NCI-H2081 (cell line): ENCODE data around the gene PTPRN2.
"Not testable (repeated sequence)": the region's sequence is repeated elsewhere in the genome, so short reads cannot be mapped to it uniquely, and the experiment has no call there.

Experiments
- DNase-seq, 2 experiments: peaks; one replicate each; lab custom pipeline; 2025; lab: John Stamatoyannopoulos, UW

PTPRN2 gene

DNA sequence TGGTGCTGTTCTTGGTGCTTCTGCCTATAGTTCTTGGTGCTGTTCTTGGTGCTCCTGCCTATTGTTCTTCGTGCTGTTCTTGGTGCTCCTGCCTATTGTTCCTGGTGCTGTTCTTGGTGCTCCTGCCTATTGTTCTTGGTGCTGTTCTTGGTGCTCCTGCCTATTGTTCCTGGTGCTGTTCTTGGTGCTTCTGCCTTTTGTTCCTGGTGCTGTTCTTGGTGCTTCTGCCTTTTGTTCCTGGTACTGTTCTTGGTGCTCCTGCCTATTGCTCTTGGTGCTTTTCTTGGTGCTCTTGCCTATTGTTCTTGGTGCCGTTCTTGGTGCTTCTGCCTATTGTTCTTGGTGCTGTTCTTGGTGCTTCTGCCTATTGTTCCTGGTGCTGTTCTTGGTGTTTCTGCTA, 71.1 kb downstream of the PTPRN2 start:
- DNase-seq: no peak

- DNase-seq: no peak
These were observed 74.8 kb downstream of the PTPRN2 start for GRCh38 chr7:158512869-158513268.

GRCh38 chr7:158512042-158512441, 75.6 kb downstream of the PTPRN2 start:
- DNase-seq: no peak

GRCh38 chr7:158508802-158509385, 78.7 kb downstream of the PTPRN2 start:
- DNase-seq: peak in 1 of 2 experiments; percentile 21

- peak in 1 of 2 experiments; percentile 62 for DNase-seq
These were observed 79.3 kb downstream of the PTPRN2 start for GRCh38 chr7:158508321-158508720.

- DNase-seq: no peak
These were observed 79.7 kb downstream of the PTPRN2 start for GRCh38 chr7:158507917-158508316.

GRCh38 chr7:158507175-158507574, 80.4 kb downstream of the PTPRN2 start:
- DNase-seq: not testable (repeated sequence)

DNA sequence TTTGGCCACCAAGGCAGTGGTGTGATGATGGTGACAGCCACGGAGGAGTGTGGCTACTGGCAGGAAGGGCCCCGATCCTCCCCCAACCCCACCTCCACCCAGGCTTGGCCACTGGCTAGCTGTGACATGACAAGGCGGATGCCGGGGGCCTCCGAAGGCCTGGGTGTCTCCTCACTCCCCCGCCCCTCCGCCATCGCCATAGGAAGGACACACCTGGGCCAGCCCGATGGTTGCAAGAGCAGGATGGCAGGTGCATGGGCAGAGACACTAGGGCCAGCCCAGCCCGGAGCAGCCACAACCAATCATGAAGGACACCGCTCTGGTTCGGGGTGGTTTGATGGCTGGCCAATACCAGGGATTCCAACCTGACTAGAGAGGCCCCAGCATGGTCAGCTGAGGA, 81.0 kb downstream of the PTPRN2 start:
- DNase-seq: no peak

- no peak for DNase-seq
These were observed 81.9 kb downstream of the PTPRN2 start for GRCh38 chr7:158505683-158506082.

- DNase-seq: no peak
These were observed 85.4 kb downstream of the PTPRN2 start for GRCh38 chr7:158502068-158502750.

DNA sequence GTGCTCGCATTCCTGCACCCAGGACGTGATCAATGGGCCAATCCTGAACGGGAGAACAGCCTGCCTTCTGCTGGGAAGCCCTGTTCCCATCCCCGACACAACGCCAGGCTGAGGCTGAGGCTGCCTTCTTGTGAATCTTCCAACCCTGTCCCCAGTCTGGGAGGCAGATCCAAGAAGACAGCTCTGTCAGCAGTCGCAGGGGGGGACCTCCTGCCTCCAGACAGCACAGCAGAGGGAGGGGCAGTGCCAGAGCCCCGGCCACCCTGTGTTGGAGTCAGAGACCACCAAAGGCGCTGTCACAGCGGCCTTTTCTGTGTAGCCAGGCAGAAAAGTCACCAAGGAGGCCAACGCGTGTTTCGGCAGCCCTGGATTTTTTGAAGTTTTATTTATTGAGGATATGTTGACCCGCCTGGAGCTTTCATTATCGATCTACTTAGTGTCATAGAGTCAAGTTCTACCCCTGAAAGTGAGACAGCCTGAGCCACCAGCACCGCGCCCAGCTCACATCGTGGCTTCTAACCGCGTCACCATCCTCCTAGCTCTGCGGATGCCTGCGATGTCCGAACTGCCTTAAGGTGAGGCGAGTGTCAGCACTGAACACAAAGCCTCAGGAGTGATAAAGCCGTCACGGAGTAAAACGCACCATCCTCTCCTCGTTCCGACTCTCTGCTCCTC, 86.1 kb downstream of the PTPRN2 start:
- no peak for DNase-seq

DNA sequence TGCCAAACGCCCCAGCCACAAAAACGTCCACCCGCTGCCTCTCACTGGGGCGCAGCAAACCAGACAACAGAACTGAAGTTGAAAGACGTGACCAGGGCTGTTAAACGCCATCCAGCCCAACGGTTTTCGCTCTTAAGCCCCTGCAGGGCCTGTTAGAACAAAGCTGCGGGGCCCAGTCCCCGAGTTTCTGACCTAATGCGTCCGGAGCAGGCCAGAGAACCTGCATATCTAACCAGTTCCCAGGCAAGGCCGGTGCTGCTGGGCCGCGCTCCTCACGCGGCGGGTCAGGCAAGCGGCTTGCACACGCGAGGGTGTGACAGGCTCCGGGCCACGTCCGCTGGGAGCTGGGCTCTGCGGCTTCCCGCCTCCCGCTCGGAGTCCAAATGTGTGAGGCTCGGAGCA, 87.0 kb downstream of the PTPRN2 start:
- no peak for DNase-seq

DNA sequence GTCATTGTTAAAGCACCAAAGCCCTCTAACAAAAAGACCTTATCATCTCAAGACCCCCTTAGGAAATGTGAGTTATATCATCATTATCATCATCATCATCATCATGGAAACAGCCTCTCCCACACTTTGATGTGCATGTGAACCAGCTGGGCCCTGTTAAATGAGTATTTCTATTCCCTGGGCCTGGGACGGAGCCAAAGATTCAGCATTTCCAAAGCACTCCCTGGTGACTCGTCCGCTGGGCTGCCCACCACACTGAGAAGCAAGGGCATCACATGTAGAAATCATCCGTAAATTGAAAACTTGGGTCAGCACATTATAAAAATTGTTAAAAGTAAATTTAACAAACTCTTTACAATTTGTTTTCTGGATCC, 88.6 kb downstream of the PTPRN2 start:
- no peak for DNase-seq

DNA sequence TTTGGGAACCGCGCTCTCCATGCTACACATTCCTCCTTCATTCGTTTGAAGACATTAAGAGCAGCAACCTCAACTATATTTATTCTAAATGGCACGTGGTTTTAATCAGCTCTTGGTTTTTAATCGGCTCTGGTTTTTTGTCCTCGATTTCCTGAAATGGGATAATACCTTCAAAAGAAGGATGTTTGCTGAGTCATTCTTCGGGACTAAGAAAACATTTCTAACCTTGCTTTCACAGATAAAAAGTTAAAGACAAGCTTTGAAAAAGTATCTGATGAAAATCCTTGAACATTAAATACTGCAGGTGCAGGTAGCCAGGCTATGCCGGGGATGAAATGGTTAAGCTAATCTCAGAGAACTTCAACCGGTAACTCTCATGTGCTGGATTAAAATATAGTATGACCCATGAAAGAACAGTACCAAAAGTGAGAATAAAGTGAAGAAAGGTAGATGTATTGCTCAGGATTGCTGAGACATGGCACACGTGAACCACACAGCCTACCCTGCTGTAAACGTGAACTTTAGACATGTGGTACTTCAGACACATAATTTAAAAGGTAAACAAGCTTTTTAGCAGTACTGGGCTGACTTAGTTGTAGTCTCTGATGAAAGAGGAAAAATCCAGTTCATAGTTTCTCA, 89.1 kb downstream of the PTPRN2 start:
- DNase-seq: no peak

DNA sequence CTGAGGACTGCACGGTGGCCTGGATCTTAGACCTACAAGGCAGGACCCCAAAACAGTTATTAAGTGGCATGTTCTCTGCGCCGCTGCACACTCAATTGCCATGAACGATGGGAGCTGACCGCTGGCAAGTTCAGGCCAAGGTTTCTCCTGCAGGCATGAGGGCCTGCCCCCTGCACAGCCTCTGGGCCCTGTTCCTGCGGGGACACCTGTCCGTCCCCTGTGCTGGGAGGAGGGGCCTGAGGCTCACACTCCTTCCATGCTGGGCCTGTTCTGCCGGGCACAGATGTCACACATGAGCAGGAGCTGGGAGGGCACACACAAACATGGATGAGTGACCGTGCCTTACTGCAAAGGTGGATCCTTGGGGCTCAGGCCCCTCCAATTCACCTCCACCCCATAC, 90.0 kb downstream of the PTPRN2 start:
- DNase-seq: no peak

GRCh38 chr7:158495786-158496185, 91.8 kb downstream of the PTPRN2 start:
- peak; percentile 70 to 80 for DNase-seq

DNA sequence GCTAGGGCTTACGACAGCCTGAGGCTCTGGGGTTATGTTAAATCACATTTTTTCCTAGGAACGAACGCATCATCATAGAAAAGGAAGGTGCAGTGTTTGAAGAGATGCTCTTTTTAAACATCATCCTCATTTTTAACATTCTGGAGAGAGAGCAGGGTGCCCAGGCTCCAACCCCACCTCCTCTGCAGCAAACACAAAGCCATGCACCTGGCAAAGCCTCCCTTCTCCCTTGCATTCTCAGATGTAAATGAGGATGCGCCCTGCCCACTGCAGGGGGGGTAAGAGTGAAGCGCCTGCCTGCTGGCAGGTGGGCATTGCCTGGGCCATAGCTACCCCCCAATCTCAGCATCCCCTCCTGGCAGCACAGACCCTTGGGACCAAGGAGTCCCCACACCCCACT, 92.4 kb downstream of the PTPRN2 start:
- DNase-seq: peak; percentile 24 to 37

- no peak for DNase-seq
These were observed 93.0 kb downstream of the PTPRN2 start for GRCh38 chr7:158494643-158495042.

GRCh38 chr7:158494162-158494586, 93.4 kb downstream of the PTPRN2 start:
- no peak for DNase-seq

DNA sequence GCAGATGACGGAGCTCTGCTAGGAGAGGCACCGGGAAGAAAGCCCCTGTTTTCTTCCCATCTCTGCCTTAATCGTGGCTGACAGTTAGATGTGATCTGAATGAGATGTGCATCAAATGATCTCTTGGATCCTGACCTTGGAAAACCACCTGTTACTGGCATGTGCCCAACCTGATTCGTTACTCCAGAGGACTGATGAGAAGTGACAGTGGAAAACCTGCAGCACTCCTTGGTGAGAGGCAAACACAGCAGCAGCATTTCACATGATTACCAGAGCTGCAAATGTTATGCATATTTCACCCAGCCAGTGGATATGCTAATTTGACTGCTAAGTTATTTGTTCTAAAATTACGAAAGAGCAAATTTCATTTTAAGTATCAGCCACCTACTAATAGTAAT, 95.3 kb downstream of the PTPRN2 start:
- DNase-seq: no peak

DNA sequence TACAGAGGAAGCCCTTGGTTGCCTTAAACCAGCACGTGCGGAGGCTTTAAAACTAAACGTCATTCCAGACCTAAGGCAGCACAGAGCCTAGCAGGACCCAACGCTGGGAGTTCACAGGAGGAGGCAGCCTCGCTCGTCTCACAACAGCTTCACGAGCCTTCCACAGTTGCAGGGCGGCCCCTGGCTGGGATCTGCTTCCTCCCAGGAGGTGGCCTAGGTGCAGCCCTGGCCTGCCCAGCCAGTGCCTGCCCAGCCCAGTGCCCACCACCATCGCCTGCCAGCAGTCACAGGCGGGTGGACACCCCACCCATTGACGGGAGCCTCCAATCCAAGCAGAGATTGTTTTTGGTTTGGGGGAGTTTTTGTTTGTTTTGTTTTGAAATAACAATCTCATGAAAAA, 96.5 kb downstream of the PTPRN2 start:
- no peak for DNase-seq

DNA sequence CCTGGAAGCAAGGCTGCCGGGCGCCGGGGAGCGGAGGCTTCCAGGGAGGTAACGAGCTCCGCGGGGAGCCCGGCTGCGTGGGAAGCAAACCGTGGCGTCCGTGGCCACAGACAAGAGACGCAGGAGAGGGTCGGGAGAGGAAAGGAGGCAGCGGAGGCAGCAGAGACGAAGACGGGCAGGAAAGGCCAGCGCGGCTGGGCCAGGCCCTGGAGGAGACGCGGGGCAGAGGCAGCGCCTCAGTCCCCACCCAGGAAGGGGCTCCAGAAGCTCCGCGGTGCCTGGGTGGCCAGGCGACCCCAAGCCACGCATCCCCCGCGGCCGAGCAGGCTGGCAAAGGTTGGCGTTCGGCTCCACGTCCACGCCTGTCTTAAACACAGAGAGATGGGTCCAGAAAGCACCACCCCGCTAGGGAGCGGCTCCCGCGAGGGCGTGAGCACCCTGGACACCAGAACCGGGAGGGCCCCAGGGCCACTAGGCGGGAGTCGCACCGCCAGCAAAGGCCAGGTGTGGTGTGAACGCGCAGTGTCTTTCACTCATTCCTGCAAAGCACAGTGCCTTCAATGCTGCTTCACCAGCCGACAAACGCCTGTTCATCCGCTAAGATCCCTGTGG, 97.3 kb downstream of the PTPRN2 start:
- no peak for DNase-seq
